ENCODE data around the gene CD300LF.

GRCh38 chr17:74758848-74759168 lies 46.1 kb upstream of the CD300LF start:
- TF ChIP-seq YY1 (IDR thresholded peaks at IDR 0.05) (no peak), CTCF (IDR thresholded peaks at IDR 0.05; ENCODE audit: low read depth, low read length, missing input control) (no peak), REST (IDR thresholded peaks at IDR 0.05) (no peak), MAX (IDR thresholded peaks at IDR 0.05) (no peak)

Measured in liver (tissue), 2 donors.